ENCODE measurements around the gene TTC28. TPM values are rescaled to one million over a fixed set of nuclear protein-coding genes. Genes with fewer than 3 reads are reported as not detected.

Gene TTC28
- total RNA-seq, 1 experiment from 2014 or later = 0.12 TPM

DNA sequence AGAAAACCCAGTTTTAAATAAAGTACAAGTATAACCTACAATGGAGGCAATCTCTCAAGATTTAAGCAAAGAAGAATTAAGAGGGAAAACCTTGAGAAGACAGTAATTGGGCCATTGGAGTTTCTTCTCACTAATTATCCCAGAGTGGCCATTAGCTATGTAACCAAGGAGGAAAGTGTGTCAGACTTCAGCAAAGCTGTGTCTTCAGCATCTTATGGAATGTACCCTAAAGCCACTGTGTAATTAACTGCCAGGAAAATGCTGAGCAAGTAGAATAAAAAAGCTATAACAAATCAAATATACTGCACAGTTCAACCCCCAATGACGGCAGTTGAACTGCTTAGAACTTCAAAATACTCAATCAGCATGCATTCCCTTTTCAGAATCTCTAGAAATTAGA lies 261.6 kb downstream of the TTC28 start (continued):
- TF ChIP-seq EZH2phosphoT487 (IDR thresholded peaks at IDR 0.05; ENCODE audit: borderline replicate concordance) = no peak

DNA sequence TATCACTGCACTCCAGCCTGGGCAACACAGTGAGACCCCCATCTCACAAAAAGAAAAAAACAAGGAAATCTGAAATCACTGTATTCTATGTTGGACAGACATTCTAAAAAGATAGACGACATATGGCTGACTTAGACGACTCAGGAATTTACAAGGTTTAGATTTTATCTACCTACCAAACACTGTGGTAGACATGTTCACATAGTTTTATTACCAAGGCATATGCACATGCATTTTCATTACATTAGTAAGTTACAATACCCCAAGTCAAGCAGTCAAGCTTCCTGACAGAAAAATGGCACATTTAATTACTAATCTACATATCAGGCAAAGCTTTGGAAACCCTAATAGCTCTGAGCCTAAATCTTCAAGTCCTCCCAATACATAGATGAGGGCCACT lies 262.2 kb downstream of the TTC28 start:
- Histone ChIP-seq H2AFZ (ENCODE audit: low read depth, low read length, poor library complexity, severe bottlenecking) (no peak overlapping the region), H3K27me3 (ENCODE audit: insufficient read depth, low read length) (peaks cover 79% of the 10 kb centered on the region), H3K4me3 (replicated peaks in 1 of 2; ENCODE audit: low read depth in 1 of 2, low read length in 2 of 2) (no peak overlapping the region), H3K9me3 (ENCODE audit: control insufficient read depth in 1 of 2, insufficient read depth in 1 of 2, low read depth in 1 of 2, low read length in 2 of 2) (no peaks in the 10 kb centered on the region), H3K4me2 (ENCODE audit: low read length) (no peak overlapping the region), H3K27ac (ENCODE audit: low read depth, low read length) (no peak overlapping the region), H3K36me3 (ENCODE audit: control insufficient read depth in 1 of 2, insufficient read depth in 2 of 2, low read length in 2 of 2) (no peaks in the 10 kb centered on the region; a peak in 1 of 4 replicates), H3K9ac (ENCODE audit: low read length) (no peak overlapping the region), H3K9me2 (ENCODE audit: insufficient read depth) (no peaks in the 10 kb centered on the region), H4K20me1 (ENCODE audit: insufficient read depth) (no peaks in the 10 kb centered on the region), H3K4me1 (ENCODE audit: control insufficient read depth in 1 of 2, insufficient read depth in 2 of 2, low read length in 2 of 2) (no peaks in the 10 kb centered on the region), H3K79me2 (ENCODE audit: insufficient read depth, low read length) (no peaks in the 10 kb centered on the region)
- ChIA-PET CTCF (no interaction called here), RAD21 (ENCODE audit: low non-redundant PET in 1 of 2, low total read pairs in 2 of 2, uncharacterized antibody in 2 of 2, unreplicated experiment in 2 of 2) (no interaction called here), POLR2A (no interaction called here)
- no peak for DNase-seq (ENCODE audit: low read depth, low spot score)
- intact Hi-C loops (cut with micrococcal nuclease) = no loop called here
- no peak for TF ChIP-seq ELF1 (IDR thresholded peaks at IDR 0.05; ENCODE audit: borderline replicate concordance, low read depth)
- no peak for TF ChIP-seq ZNF274 (IDR thresholded peaks at IDR 0.05; ENCODE audit: low read depth, low read length)
- no peak for TF ChIP-seq POLR2A (IDR thresholded peaks at IDR 0.05; ENCODE audit: borderline replicate concordance, extremely low read depth, insufficient read depth, insufficient read length)
- no peak for TF ChIP-seq TCF7L2 (IDR thresholded peaks at IDR 0.05; ENCODE audit: borderline replicate concordance, extremely low read depth, insufficient read depth, insufficient read length)
- TF ChIP-seq CEBPB (IDR thresholded peaks at IDR 0.05; ENCODE audit: low read depth) = no peak
- TF ChIP-seq SRF (IDR thresholded peaks at IDR 0.05; ENCODE audit: low read depth) = no peak
- TF ChIP-seq ZBTB33 (IDR thresholded peaks at IDR 0.05; ENCODE audit: extremely low read depth, insufficient replicate concordance, low read length) = no peak
- TF ChIP-seq REST (IDR thresholded peaks at IDR 0.05; ENCODE audit: low read depth) = no peak
- no peak for TF ChIP-seq ZFX (IDR thresholded peaks at IDR 0.05)
- TF ChIP-seq, protein P1, sequence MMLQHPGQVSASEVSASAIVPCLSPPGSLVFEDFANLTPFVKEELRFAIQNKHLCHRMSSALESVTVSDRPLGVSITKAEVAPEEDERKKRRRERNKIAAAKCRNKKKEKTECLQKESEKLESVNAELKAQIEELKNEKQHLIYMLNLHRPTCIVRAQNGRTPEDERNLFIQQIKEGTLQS (IDR thresholded peaks at IDR 0.05) = no peak
- TF ChIP-seq SP1 (IDR thresholded peaks at IDR 0.05; ENCODE audit: low read depth) = no peak
- no peak for TF ChIP-seq EGR1 (IDR thresholded peaks at IDR 0.05; ENCODE audit: low read depth)
- TF ChIP-seq YY1 (IDR thresholded peaks at IDR 0.05; ENCODE audit: extremely low read depth, insufficient replicate concordance, low read depth, low read length) = no peak
- no peak for TF ChIP-seq EZH2phosphoT487 (IDR thresholded peaks at IDR 0.05; ENCODE audit: borderline replicate concordance)
- TF ChIP-seq EZH2 (IDR thresholded peaks at IDR 0.05) = no peak
- TF ChIP-seq RAD21 (IDR thresholded peaks at IDR 0.05; ENCODE audit: low read depth) = no peak
- TF ChIP-seq CTCF (IDR thresholded peaks at IDR 0.05 in 2 of 3, conservative IDR thresholded peaks at IDR 0.05 in 1 of 3; ENCODE audit: borderline replicate concordance in 1 of 3, insufficient read depth in 1 of 3, low read depth in 2 of 3, low read length in 2 of 3) = no peak
- no peak for TF ChIP-seq MAX (IDR thresholded peaks at IDR 0.05)
- BruUV-seq (replicated peaks) = no TSS peak
- no peak for ATAC-seq
